ENCODE data around the gene PRG3. TPM values are rescaled to one million over a fixed set of nuclear protein-coding genes. Genes with fewer than 3 reads are reported as not detected.

The PRG3 gene
- total RNA-seq, 1 experiment from 2014 or later = not detected

DNA sequence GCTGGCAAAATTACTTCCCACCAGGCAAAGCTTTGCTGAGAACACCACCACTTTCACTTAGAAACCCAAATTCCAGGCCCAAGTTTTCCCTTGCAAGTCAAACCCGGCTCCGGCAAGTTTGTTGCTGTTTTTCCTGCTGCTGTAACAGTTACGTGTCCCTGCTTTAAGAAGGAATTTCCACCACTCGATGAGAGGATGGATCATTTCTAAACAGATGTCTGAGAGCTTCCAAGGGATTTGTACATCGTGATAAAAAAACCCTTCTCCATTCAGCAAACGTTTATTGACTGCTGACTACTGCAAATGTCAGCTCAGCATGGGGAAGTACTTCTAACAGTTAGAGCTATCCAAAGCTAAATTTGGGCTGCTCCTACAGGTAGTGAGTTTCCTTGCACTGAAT is 23.1 kb downstream of the PRG3 start:
- H3K23me2 ChIP-seq (ENCODE audit: insufficient read length, low read depth, low read length, poor library complexity, severe bottlenecking) = no peaks in the 10 kb centered on the region
- no peak overlapping the region for H4K91ac ChIP-seq (ENCODE audit: insufficient read length, low read depth, low read length)
- H3K4ac ChIP-seq (ENCODE audit: low read depth, low read length) = no peak overlapping the region
- Mint-ChIP-seq H3K4me1 (peaks cover 28 to 31% of the 10 kb centered on the region in 2 experiments), H3K27me3 (ENCODE audit: low read depth) (peaks cover 19% of the 10 kb centered on the region), H3K36me3 (ENCODE audit: insufficient read depth in 1 of 3, low read depth in 3 of 3) (no peaks in the 10 kb centered on the region), H3K27ac (no peak overlapping the region), H3K9me3 (no peaks in the 10 kb centered on the region), H3K4me3 (no peak overlapping the region)
- no peaks in the 10 kb centered on the region for H3K79me1 ChIP-seq (ENCODE audit: insufficient read depth, low read depth, low read length, poor library complexity, severe bottlenecking)
- H2BK5ac ChIP-seq (ENCODE audit: insufficient read length, low read length) = no peak overlapping the region
- H2AFZ ChIP-seq (ENCODE audit: low read length) = no peak overlapping the region
- H3T11ph ChIP-seq (ENCODE audit: low read length) = no peak overlapping the region
- no peak overlapping the region for H2BK12ac ChIP-seq (ENCODE audit: insufficient read length, low read depth, low read length)
- DNase-seq = no peak
- H3K18ac ChIP-seq (ENCODE audit: insufficient read length, low read depth, low read length) = no peak overlapping the region
- H4K8ac ChIP-seq (replicated peaks; ENCODE audit: insufficient read length, low read depth, low read length) = no peak overlapping the region
- H4K5ac ChIP-seq (ENCODE audit: insufficient read length, low read depth, low read length) = no peak overlapping the region
- no peak overlapping the region for H3K23ac ChIP-seq (ENCODE audit: insufficient read length, low read depth, low read length)
- no peaks in the 10 kb centered on the region for H3K79me2 ChIP-seq (ENCODE audit: insufficient read depth, low read length)
- no peak overlapping the region for H2BK15ac ChIP-seq (ENCODE audit: low read depth, low read length)
- H3K9me3 ChIP-seq (ENCODE audit: control insufficient read depth, low read depth, low read length) = no peaks in the 10 kb centered on the region
- no peaks in the 10 kb centered on the region for H3K27me3 ChIP-seq (ENCODE audit: insufficient read depth, low read length)
- no peak overlapping the region for H3K9ac ChIP-seq (ENCODE audit: extremely low read depth, insufficient read length, low read length)
- H3K14ac ChIP-seq (ENCODE audit: insufficient read depth, low read length) = no peak overlapping the region
- no peak overlapping the region for H2AK5ac ChIP-seq (ENCODE audit: insufficient read length, low read length)
- WGBS (ENCODE audit: extremely low coverage, insufficient read length, low lambda C conversion rate) = no CpG with 5 or more reads among the region's 6 CpGs
- H2BK120ac ChIP-seq (ENCODE audit: low read depth, low read length, poor library complexity, severe bottlenecking) = no peak overlapping the region
- no peaks in the 10 kb centered on the region for H4K20me1 ChIP-seq (ENCODE audit: control insufficient read depth, insufficient read depth, insufficient read length)
- H3K27ac ChIP-seq (ENCODE audit: insufficient read length, low read depth, low read length) = no peak overlapping the region
- TF ChIP-seq, protein P1, sequence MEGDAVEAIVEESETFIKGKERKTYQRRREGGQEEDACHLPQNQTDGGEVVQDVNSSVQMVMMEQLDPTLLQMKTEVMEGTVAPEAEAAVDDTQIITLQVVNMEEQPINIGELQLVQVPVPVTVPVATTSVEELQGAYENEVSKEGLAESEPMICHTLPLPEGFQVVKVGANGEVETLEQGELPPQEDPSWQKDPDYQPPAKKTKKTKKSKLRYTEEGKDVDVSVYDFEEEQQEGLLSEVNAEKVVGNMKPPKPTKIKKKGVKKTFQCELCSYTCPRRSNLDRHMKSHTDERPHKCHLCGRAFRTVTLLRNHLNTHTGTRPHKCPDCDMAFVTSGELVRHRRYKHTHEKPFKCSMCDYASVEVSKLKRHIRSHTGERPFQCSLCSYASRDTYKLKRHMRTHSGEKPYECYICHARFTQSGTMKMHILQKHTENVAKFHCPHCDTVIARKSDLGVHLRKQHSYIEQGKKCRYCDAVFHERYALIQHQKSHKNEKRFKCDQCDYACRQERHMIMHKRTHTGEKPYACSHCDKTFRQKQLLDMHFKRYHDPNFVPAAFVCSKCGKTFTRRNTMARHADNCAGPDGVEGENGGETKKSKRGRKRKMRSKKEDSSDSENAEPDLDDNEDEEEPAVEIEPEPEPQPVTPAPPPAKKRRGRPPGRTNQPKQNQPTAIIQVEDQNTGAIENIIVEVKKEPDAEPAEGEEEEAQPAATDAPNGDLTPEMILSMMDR (conservative IDR thresholded peaks at IDR 0.05) = no peak
- no peak overlapping the region for H3K4me2 ChIP-seq (ENCODE audit: insufficient read depth, insufficient read length, low read length)
- H3K4me1 ChIP-seq (ENCODE audit: insufficient read depth, low read length) = no peaks in the 10 kb centered on the region
- H3K56ac ChIP-seq (ENCODE audit: insufficient read length, low read depth, low read length) = no peak overlapping the region
- no peak overlapping the region for H2BK20ac ChIP-seq (ENCODE audit: low read depth, low read length, poor library complexity, severe bottlenecking)

Measured in H9 (cell line).